ENCODE measurements around the gene TAOK1. TPM values are rescaled to one million over a fixed set of nuclear protein-coding genes. Genes with fewer than 3 reads are reported as not detected.

Gene TAOK1
- total RNA-seq, 1 donor from 2014 or later, result 100 TPM

DNA sequence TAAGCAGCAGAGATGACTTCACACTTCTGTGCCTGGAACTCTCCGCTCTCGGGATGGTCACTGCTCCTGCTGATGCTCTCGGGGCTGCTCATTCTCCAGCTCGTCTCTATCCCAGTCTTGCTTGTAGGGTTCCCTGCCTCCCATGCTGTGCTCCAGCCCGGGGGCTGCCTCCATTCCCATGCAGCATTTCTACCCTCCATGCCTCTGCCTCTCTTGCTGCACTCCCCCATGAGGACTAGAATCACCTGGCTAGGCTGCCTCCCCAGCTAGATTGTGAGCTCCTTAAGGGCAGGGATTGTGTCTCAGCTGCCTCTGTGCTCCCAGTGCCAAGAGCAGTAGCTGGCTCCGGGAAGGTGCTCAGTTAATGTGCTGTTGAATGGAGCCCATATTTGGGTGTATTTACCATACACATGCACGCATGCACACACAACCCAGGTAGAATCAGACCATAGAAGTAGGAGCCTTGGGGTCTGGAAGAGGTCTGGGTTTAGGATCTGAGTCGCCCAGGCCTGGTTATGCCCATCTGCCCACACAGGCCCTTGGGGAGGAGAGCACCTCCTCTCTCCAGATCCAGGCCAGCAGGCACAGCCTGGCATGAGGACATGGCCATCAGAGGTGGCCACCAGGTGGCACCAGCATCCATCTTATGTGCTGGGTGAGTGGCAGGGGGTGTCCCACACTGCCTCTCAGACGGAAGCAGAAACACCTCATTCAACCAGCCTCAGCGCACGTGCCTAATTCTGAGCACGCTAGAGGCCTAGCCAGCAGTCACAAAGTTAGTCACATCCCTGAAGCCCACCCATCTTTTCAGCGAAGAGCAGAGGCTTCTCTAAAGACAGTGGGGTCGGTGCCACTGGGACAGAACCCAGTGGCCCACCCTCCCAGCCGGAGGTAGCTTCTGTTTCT, 190.0 kb downstream of the TAOK1 start:
- no peak overlapping the region for H3K4me3 ChIP-seq (ENCODE audit: insufficient read depth, low read depth, low read length)
- no peaks in the 10 kb centered on the region for H3K27me3 ChIP-seq (ENCODE audit: insufficient read depth, low read length)
- peak; percentile 13 for FAIRE-seq
- Mint-ChIP-seq H3K4me3 (ENCODE audit: unreplicated experiment) (no peak overlapping the region), H3K27ac (ENCODE audit: unreplicated experiment) (peak overlapping the region; percentile 87), H3K9me3 (ENCODE audit: unreplicated experiment) (no peaks in the 10 kb centered on the region), H3K4me1 (ENCODE audit: low read depth, unreplicated experiment) (peaks cover 13% of the 10 kb centered on the region), H3K27me3 (ENCODE audit: low read depth, unreplicated experiment) (no peaks in the 10 kb centered on the region), H3K36me3 (ENCODE audit: low read depth, unreplicated experiment) (peaks cover 14% of the 10 kb centered on the region)
- TF ChIP-seq EZH2 (IDR thresholded peaks at IDR 0.05; ENCODE audit: insufficient read depth, low read length) (no peak), CTCF (IDR thresholded peaks at IDR 0.05; ENCODE audit: insufficient read depth, low read depth, low read length) (peak; percentile 85)
- peaks cover 53% of the 10 kb centered on the region for H4K20me1 ChIP-seq (ENCODE audit: insufficient read depth, low read length)
- peaks cover 33% of the 10 kb centered on the region for H3K79me2 ChIP-seq (ENCODE audit: insufficient read depth, low read length)
- DNase-seq (ENCODE audit: low read depth), result peak; percentile 52
- H3K9ac ChIP-seq (ENCODE audit: low read length), result no peak overlapping the region
- H3K4me1 ChIP-seq (ENCODE audit: insufficient read depth, low read length), result peaks cover 21% of the 10 kb centered on the region
- no peak overlapping the region for H3K27ac ChIP-seq (ENCODE audit: low read depth, low read length)
- no peaks in the 10 kb centered on the region for H3K9me3 ChIP-seq (ENCODE audit: insufficient read depth, low read depth, low read length)
- no peak overlapping the region for H2AFZ ChIP-seq (ENCODE audit: low read depth, low read length)
- H3K36me3 ChIP-seq (ENCODE audit: insufficient read depth, low read length), result peaks cover 2% of the 10 kb centered on the region
- H3K4me2 ChIP-seq (ENCODE audit: low read length), result no peak overlapping the region

DNA sequence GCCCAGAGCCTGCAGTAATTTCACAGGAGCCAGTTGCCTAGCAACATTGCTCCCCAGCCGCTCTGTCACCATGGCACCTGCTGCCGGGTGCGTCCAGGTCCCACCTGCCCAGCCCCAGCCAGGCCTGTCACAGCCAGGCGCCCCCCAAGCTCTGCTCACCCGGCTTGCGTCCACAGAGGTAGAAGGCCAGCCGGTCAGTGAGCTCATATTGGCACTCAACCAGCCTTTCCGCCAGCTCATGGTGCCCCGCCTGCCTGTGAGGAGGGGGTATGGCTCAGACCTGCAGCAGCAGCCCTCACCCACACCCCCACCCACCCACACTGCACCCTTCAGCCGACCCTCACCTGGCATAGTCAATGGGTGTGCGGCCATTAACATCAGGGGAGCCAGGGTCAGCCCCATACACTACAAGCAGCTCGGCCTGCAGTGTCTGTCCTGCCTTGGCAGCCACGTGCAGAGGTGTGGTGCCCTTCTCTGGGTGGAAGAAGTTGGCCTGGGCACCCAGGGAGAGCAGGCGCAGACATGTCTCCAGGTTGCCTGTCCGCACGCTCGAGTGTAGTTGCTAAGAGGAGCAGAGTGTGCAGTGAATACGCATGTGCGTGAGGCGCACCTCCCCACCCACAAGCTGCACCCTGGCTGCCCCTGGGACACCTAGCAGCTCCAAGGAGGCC, 191.6 kb downstream of the TAOK1 start:
- H3K4me1 Mint-ChIP-seq (ENCODE audit: low read depth, unreplicated experiment), result peaks cover 16% of the 10 kb centered on the region
- no peaks in the 10 kb centered on the region for H3K9me3 Mint-ChIP-seq (ENCODE audit: unreplicated experiment)
- Histone ChIP-seq H3K9ac (ENCODE audit: low read length) (no peak overlapping the region), H3K27me3 (ENCODE audit: insufficient read depth, low read length) (no peaks in the 10 kb centered on the region), H3K9me3 (ENCODE audit: insufficient read depth, low read depth, low read length) (no peaks in the 10 kb centered on the region), H3K4me1 (ENCODE audit: insufficient read depth, low read length) (peaks cover 28% of the 10 kb centered on the region), H2AFZ (ENCODE audit: low read depth, low read length) (no peak overlapping the region), H3K79me2 (ENCODE audit: insufficient read depth, low read length) (peaks cover 49% of the 10 kb centered on the region), H3K4me3 (ENCODE audit: insufficient read depth, low read depth, low read length) (no peak overlapping the region), H4K20me1 (ENCODE audit: insufficient read depth, low read length) (peaks cover 68% of the 10 kb centered on the region), H3K36me3 (ENCODE audit: insufficient read depth, low read length) (peaks cover 2% of the 10 kb centered on the region), H3K27ac (ENCODE audit: low read depth, low read length) (no peak overlapping the region), H3K4me2 (ENCODE audit: low read length) (no peak overlapping the region)
- H3K36me3 Mint-ChIP-seq (ENCODE audit: low read depth, unreplicated experiment), result peaks cover 11% of the 10 kb centered on the region
- H3K4me3 Mint-ChIP-seq (ENCODE audit: unreplicated experiment), result no peak overlapping the region
- no peaks in the 10 kb centered on the region for H3K27me3 Mint-ChIP-seq (ENCODE audit: low read depth, unreplicated experiment)
- DNase-seq (ENCODE audit: low read depth), result no peak
- no peak for FAIRE-seq
- no peak overlapping the region for H3K27ac Mint-ChIP-seq (ENCODE audit: unreplicated experiment)
- no peak for TF ChIP-seq CTCF (IDR thresholded peaks at IDR 0.05; ENCODE audit: insufficient read depth, low read depth, low read length)
- no peak for TF ChIP-seq EZH2 (IDR thresholded peaks at IDR 0.05; ENCODE audit: insufficient read depth, low read length)

All from astrocyte (in vitro differentiated cells and primary cell).